SK-N-SH treated with all-trans-retinoic acid at 6 μM for 48 hours (cell line): Measurements from ENCODE around the gene SLC13A2.

Source experiments
- ATAC-seq: fragments of 200-7000 bp; cut with Tn5 transposase; 3 replicates; pipeline ENCODE4 v1.9.1; 2020; ENCODE audit warnings: mild to moderate bottlenecking, moderate library complexity
- ARNTL ChIP-seq: fragments of 450-650 bp; formaldehyde crosslinking; IDR thresholded peaks from 2 replicates; pipeline ENCODE4 v1.5.0; 2020; ENCODE audit warnings: low read depth, mild to moderate bottlenecking, moderate library complexity, borderline replicate concordance
- BACH2 ChIP-seq: fragments of 250-450 bp; sonication (Bioruptor Pico); IDR thresholded peaks from 2 replicates; pipeline ENCODE4 v1.9.0; 2021; ENCODE audit warnings: mild to moderate bottlenecking, borderline replicate concordance
- CREB5 ChIP-seq: fragments of 250-450 bp; sonication (Bioruptor Pico); IDR thresholded peaks from 2 replicates; pipeline ENCODE4 v1.5.1; 2020; ENCODE audit warnings: low read depth, mild to moderate bottlenecking, moderate library complexity
- CSDC2 ChIP-seq: fragments of 250-450 bp; sonication (Bioruptor Pico); IDR thresholded peaks from 2 replicates; pipeline ENCODE4 v1.5.0; 2020; ENCODE audit warnings: mild to moderate bottlenecking, moderate library complexity
- CSRNP3 ChIP-seq: fragments of 250-450 bp; sonication (Bioruptor Pico); IDR thresholded peaks from 2 replicates; pipeline ENCODE4 v1.5.1; 2021; ENCODE audit warnings: mild to moderate bottlenecking, moderate library complexity
- ESRRG ChIP-seq: fragments of 250-450 bp; sonication (Bioruptor Pico); IDR thresholded peaks from 2 replicates; pipeline ENCODE4 v1.6.1; 2021; ENCODE audit warnings: mild to moderate bottlenecking
- GLIS3 ChIP-seq: fragments of 250-450 bp; sonication (Bioruptor Pico); IDR thresholded peaks from 2 replicates; pipeline ENCODE4 v1.5.0; 2020; ENCODE audit warnings: mild to moderate bottlenecking, moderate library complexity
- ISL1 ChIP-seq: fragments of 250-450 bp; sonication (Bioruptor Pico); IDR thresholded peaks from 2 replicates; pipeline ENCODE4 v2.1.2; 2022; ENCODE audit warnings: mild to moderate bottlenecking, moderate library complexity
- OSR1 ChIP-seq: fragments of 250-450 bp; sonication (Bioruptor Pico); IDR thresholded peaks from 2 replicates; pipeline ENCODE4 v1.8.0; 2022; ENCODE audit warnings: moderate library complexity, mild to moderate bottlenecking, inconsistent platforms
- PATZ1 ChIP-seq: fragments of 250-450 bp; sonication (Bioruptor Pico); IDR thresholded peaks from 2 replicates; pipeline ENCODE4 v1.8.0; 2020; ENCODE audit warnings: mild to moderate bottlenecking, moderate library complexity, borderline replicate concordance
- POU6F1 ChIP-seq: fragments of 250-450 bp; sonication (Bioruptor Pico); IDR thresholded peaks from 2 replicates; pipeline ENCODE4 v1.8.0; 2021; ENCODE audit warnings: low read depth, mild to moderate bottlenecking, moderate library complexity, borderline replicate concordance
- PPARA ChIP-seq: fragments of 250-450 bp; sonication (Bioruptor Pico); IDR thresholded peaks from 2 replicates; pipeline ENCODE4 v1.5.0; 2020; ENCODE audit warnings: mild to moderate bottlenecking, borderline replicate concordance
- RARB ChIP-seq: fragments of 250-450 bp; sonication (Bioruptor Pico); IDR thresholded peaks from 2 replicates; pipeline ENCODE4 v1.8.0; 2021; ENCODE audit warnings: mild to moderate bottlenecking, moderate library complexity
- SNAI2 ChIP-seq: fragments of 250-450 bp; sonication (Bioruptor Pico); IDR thresholded peaks from 2 replicates; pipeline ENCODE4 v1.5.0; 2020; ENCODE audit warnings: mild to moderate bottlenecking, moderate library complexity
- TCF4 ChIP-seq: fragments of 250-450 bp; sonication (Bioruptor Pico); IDR thresholded peaks from 2 replicates; pipeline ENCODE4 v1.8.0; 2021; ENCODE audit warnings: mild to moderate bottlenecking, moderate library complexity, borderline replicate concordance
- TOX ChIP-seq: fragments of 250-450 bp; sonication (Bioruptor Pico); IDR thresholded peaks from 2 replicates; pipeline ENCODE4 v1.8.0; 2021; ENCODE audit warnings: mild to moderate bottlenecking, moderate library complexity, borderline replicate concordance
- ZC3H10 ChIP-seq: fragments of 250-450 bp; sonication (Bioruptor Pico); IDR thresholded peaks from 2 replicates; pipeline ENCODE4 v1.5.1; 2021; ENCODE audit warnings: mild to moderate bottlenecking, moderate library complexity
- ZFP3 ChIP-seq: fragments of 250-450 bp; sonication (Bioruptor Pico); IDR thresholded peaks from 2 replicates; pipeline ENCODE4 v1.5.0; 2020; ENCODE audit warnings: mild to moderate bottlenecking, moderate library complexity
- ZNF565 ChIP-seq: fragments of 450-650 bp; formaldehyde crosslinking; conservative IDR thresholded peaks from 2 replicates; pipeline ENCODE4 v1.5.0; 2020; ENCODE audit warnings: low read depth, mild to moderate bottlenecking, moderate library complexity
- TF ChIP-seq, protein P1 (sequence below): fragments of 250-450 bp; sonication (Bioruptor Pico); IDR thresholded peaks from 2 replicates; pipeline ENCODE4 v1.5.0; 2020; ENCODE audit warnings: mild to moderate bottlenecking, moderate library complexity

The SLC13A2 gene

DNA sequence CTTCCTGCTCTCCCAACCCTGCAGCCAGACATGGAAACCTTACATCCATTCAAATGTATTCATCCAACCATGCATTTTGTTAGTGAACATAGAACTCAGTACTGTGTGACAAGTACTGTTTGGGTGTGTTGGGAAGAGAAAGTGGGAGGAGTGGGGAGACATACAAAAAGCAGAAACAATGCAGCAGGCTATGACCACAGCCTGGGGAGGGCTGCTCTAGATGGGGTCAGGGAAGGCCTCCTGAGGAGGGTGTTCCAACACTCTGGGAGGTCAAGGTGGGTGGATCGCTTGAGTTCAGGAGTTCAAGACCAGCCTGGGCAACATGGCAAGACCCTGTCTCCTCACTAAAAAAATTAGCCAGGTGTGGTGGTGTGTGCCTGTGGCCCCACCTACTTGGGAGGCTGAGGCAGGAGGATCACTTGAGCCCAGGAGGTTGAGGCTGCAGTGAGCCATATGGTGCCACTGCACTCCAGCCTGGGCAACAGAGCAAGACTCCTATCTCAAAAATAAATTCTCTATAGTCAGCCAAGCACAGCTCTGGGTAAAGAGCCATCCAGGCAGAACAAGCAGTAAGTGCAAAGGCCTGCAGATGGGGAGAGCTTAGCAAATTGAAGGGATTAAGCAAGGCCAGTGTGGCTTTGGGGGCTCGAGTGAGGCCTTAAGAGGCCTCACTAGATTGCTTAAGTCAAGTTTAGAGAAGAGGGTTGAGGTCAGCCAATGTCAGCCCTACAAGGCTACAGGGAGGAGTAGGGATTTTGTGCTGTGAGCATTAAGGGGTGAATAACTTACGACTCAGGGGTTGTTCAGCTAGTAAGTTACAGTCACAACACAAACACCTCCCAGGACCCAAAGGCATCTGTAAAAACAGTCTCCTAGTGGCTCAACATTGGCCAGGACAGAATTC is 5.5 kb downstream of the SLC13A2 start:
- TF ChIP-seq PATZ1 (no peak), ZC3H10 (CRISPR knock-in tag) (no peak)
- no peak for ATAC-seq

DNA sequence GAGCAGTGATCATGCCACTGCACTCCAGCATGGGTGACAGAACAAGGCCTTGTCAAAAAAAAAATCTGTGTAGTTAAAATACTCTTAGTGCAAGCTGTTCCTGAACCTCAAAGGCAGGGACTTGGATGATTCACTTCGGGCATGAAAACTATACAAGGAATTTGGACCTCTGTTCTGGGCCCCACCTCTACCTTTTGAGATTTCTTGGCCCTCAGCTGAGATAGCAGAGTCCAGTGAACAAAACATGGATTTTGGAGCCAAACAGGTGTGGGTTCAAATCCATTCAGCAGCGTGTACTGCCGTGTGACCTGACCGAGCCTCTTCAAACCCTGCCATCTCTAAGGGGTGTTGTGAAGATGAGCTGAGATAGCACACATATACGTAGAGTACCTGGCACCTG is 6.8 kb downstream of the SLC13A2 start:
- ATAC-seq, result no peak
- TF ChIP-seq BACH2 (CRISPR knock-in tag) (no peak), POU6F1 (no peak), ZFP3 (CRISPR knock-in tag) (no peak), CSRNP3 (CRISPR knock-in tag) (no peak), PATZ1 (no peak), ISL1 (no peak), ARNTL (CRISPR knock-in tag) (no peak), TCF4 (CRISPR knock-in tag) (no peak), OSR1 (CRISPR knock-in tag) (no peak), RARB (no peak), TOX (CRISPR knock-in tag) (no peak), CREB5 (CRISPR knock-in tag) (no peak), GLIS3 (CRISPR knock-in tag) (no peak)

GRCh38 chr17:28480799-28481571 is 7.5 kb downstream of the SLC13A2 start:
- TF ChIP-seq ARNTL (CRISPR knock-in tag), result no peak
- no peak for TF ChIP-seq GLIS3 (CRISPR knock-in tag)
- TF ChIP-seq ISL1, result no peak
- TF ChIP-seq BACH2 (CRISPR knock-in tag), result no peak
- TF ChIP-seq, protein P1, sequence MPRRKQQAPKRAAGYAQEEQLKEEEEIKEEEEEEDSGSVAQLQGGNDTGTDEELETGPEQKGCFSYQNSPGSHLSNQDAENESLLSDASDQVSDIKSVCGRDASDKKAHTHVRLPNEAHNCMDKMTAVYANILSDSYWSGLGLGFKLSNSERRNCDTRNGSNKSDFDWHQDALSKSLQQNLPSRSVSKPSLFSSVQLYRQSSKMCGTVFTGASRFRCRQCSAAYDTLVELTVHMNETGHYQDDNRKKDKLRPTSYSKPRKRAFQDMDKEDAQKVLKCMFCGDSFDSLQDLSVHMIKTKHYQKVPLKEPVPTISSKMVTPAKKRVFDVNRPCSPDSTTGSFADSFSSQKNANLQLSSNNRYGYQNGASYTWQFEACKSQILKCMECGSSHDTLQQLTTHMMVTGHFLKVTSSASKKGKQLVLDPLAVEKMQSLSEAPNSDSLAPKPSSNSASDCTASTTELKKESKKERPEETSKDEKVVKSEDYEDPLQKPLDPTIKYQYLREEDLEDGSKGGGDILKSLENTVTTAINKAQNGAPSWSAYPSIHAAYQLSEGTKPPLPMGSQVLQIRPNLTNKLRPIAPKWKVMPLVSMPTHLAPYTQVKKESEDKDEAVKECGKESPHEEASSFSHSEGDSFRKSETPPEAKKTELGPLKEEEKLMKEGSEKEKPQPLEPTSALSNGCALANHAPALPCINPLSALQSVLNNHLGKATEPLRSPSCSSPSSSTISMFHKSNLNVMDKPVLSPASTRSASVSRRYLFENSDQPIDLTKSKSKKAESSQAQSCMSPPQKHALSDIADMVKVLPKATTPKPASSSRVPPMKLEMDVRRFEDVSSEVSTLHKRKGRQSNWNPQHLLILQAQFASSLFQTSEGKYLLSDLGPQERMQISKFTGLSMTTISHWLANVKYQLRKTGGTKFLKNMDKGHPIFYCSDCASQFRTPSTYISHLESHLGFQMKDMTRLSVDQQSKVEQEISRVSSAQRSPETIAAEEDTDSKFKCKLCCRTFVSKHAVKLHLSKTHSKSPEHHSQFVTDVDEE (CRISPR knock-in tag), result no peak
- no peak for TF ChIP-seq CSRNP3 (CRISPR knock-in tag)
- no peak for TF ChIP-seq SNAI2 (CRISPR knock-in tag)
- no peak for TF ChIP-seq TCF4 (CRISPR knock-in tag)
- no peak for TF ChIP-seq PATZ1
- no peak for TF ChIP-seq ZFP3 (CRISPR knock-in tag)
- no peak for TF ChIP-seq ESRRG
- no peak for TF ChIP-seq CSDC2 (CRISPR knock-in tag)
- no peak for TF ChIP-seq ZNF565 (CRISPR knock-in tag)
- no peak for TF ChIP-seq PPARA (CRISPR knock-in tag)
- ATAC-seq, result no peak
